Measurements from ENCODE around the gene USP17L18.
"Not testable (repeated sequence)": the region's sequence is repeated elsewhere in the genome, so short reads cannot be mapped to it uniquely, and the experiment has no call there.

USP17L18 gene

GRCh38 chr4:9247953-9248680 is at the start of gene USP17L18:
Gene USP17L18, plus strand, starts transcription at chr4:9248630. Its CDS starts 0 bp downstream, at chr4:9248630.
- not testable (repeated sequence) for DNase-seq

GRCh38 chr4:9210357-9210756 is 38.1 kb upstream of the USP17L18 start, which contains the start of gene USP17L10:
Gene USP17L10, plus strand, starts transcription at chr4:9210657. Its CDS starts 0 bp downstream, at chr4:9210657.
- not testable (repeated sequence) for DNase-seq

- DNase-seq = not testable (repeated sequence)
Measured at GRCh38 chr4:9214701-9215100, 33.7 kb upstream of the USP17L18 start.

- DNase-seq = not testable (repeated sequence)
Measured at GRCh38 chr4:9215105-9215504, 33.3 kb upstream of the USP17L18 start, which contains the start of gene USP17L11. Gene USP17L11, plus strand, starts transcription at chr4:9215405. Its CDS starts 0 bp downstream, at chr4:9215405.

- DNase-seq = not testable (repeated sequence)
Measured at GRCh38 chr4:9219852-9220251, 28.6 kb upstream of the USP17L18 start, which contains the start of gene USP17L12. Gene USP17L12, plus strand, starts transcription at chr4:9220152. Its CDS starts 0 bp downstream, at chr4:9220152.

- not testable (repeated sequence) for DNase-seq
Measured at GRCh38 chr4:9224596-9224995, 23.8 kb upstream of the USP17L18 start, which contains the start of gene USP17L13. Gene USP17L13, plus strand, starts transcription at chr4:9224896. Its CDS starts 0 bp downstream, at chr4:9224896.

GRCh38 chr4:9230249-9230648 is 18.2 kb upstream of the USP17L18 start:
- DNase-seq = not testable (repeated sequence)

- not testable (repeated sequence) for DNase-seq
Measured at GRCh38 chr4:9234085-9234484, 14.3 kb upstream of the USP17L18 start, which contains the start of gene USP17L15. Gene USP17L15, plus strand, starts transcription at chr4:9234385. Its CDS starts 0 bp downstream, at chr4:9234385.

- DNase-seq = not testable (repeated sequence)
Measured at GRCh38 chr4:9238461-9238860, 10.0 kb upstream of the USP17L18 start.

GRCh38 chr4:9243579-9243978 is 4.9 kb upstream of the USP17L18 start, which contains the start of gene USP17L17:
Gene USP17L17, plus strand, starts transcription at chr4:9243879. Its CDS starts 0 bp downstream, at chr4:9243879.
- not testable (repeated sequence) for DNase-seq

- DNase-seq = not testable (repeated sequence)
Measured at GRCh38 chr4:9253078-9253477, 4.6 kb downstream of the USP17L18 start, which contains the start of gene USP17L19. Gene USP17L19, plus strand, starts transcription at chr4:9253378. Its CDS starts 0 bp downstream, at chr4:9253378.

- DNase-seq = not testable (repeated sequence)
Measured at GRCh38 chr4:9257824-9258223, 9.4 kb downstream of the USP17L18 start, which contains the start of gene USP17L20. Gene USP17L20, plus strand, starts transcription at chr4:9258124. Its CDS starts 0 bp downstream, at chr4:9258124.

GRCh38 chr4:9262572-9262971 is 14.1 kb downstream of the USP17L18 start, which contains the start of gene USP17L21:
Gene USP17L21, plus strand, starts transcription at chr4:9262872. Its CDS starts 0 bp downstream, at chr4:9262872.
- not testable (repeated sequence) for DNase-seq

- DNase-seq = not testable (repeated sequence)
Measured at GRCh38 chr4:9267319-9267718, 18.9 kb downstream of the USP17L18 start, which contains the start of gene USP17L22. Gene USP17L22, plus strand, starts transcription at chr4:9267619. Its CDS starts 0 bp downstream, at chr4:9267619.

GRCh38 chr4:9271719-9272118 is 23.3 kb downstream of the USP17L18 start:
- not testable (repeated sequence) for DNase-seq
